H1 (cell line): ENCODE measurements around the gene TMEM163. TPM values are rescaled to one million over a fixed set of nuclear protein-coding genes. Genes with fewer than 3 reads are reported as not detected.

ENCODE experiments used
- SRF ChIP-seq: IDR thresholded peaks from 2 replicates; pipeline ENCODE4 v1.6.1; 2011; ENCODE audit warnings: mild to moderate bottlenecking, low read depth, low read length, moderate library complexity
- polyA plus RNA-seq, 7 experiments: library from polyadenylated mRNA; depleted of rRNA in 3 of 7; stranded (reverse) in 5 of 7; unstranded in 2 of 7; fragments of >200 nt in 5 of 7; fragments of 200-250 nt in 2 of 7; gene quantifications; 1 replicate in 5 of 7; 2 replicates in 1 of 7; 4 replicates in 1 of 7; pipeline versions ENCODE4 v1.2.1 to v1.2.3, GENCODE V29; 2011 to 2013; ENCODE audit warnings: missing spikeins in 2 of 7, mixed read lengths in 2 of 7
- total RNA-seq: library from RNA; stranded (reverse); fragmentation: NEBNext Ultra II Directional; extraction: Animal tissue kit (Norgen Biotek cat#: 25700); gene quantifications from 2 replicates; pipeline ENCODE4 v1.2.1, GENCODE V29; 2021
- TF ChIP-seq, protein P1 (sequence below): fragments of 300-600 bp; sonication (generic); IDR thresholded peaks from 2 replicates; pipeline ENCODE4 v1.7.1; 2012; ENCODE audit warnings: low read length, moderate library complexity, mild to moderate bottlenecking, inconsistent platforms; ENCODE audit not compliant: insufficient replicate concordance
- TF ChIP-seq, protein P2 (sequence below): IDR thresholded peaks from 2 replicates; pipeline ENCODE4 v1.6.1; 2012; ENCODE audit warnings: low read length, inconsistent platforms

Gene TMEM163
- total and polyA plus RNA-seq, 2 of the 8 experiments (the other 6 are each of a cell fraction or from before 2014, with no cell fraction given): 2.8 to 3.2 TPM

DNA sequence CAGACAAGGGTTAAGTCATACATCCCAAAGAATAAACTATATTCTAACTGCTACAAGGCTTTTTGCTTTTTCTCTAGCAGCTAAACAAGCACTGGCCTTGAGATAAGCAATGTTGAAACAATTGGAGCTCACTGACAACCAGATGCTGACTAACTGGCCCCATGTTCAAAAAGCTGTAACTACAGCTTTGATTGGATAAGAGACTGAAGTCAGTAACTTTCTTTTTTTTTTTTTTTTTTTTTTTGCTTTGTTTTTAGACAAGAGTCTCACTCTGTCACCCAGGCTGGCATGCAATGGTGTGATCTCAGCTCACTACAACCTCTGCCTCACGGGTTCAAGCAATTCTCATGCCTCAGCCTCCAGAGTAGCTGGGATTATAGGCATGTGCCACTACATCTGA is 45.4 kb upstream of the TMEM163 start (continued):
- TF ChIP-seq, protein P1, sequence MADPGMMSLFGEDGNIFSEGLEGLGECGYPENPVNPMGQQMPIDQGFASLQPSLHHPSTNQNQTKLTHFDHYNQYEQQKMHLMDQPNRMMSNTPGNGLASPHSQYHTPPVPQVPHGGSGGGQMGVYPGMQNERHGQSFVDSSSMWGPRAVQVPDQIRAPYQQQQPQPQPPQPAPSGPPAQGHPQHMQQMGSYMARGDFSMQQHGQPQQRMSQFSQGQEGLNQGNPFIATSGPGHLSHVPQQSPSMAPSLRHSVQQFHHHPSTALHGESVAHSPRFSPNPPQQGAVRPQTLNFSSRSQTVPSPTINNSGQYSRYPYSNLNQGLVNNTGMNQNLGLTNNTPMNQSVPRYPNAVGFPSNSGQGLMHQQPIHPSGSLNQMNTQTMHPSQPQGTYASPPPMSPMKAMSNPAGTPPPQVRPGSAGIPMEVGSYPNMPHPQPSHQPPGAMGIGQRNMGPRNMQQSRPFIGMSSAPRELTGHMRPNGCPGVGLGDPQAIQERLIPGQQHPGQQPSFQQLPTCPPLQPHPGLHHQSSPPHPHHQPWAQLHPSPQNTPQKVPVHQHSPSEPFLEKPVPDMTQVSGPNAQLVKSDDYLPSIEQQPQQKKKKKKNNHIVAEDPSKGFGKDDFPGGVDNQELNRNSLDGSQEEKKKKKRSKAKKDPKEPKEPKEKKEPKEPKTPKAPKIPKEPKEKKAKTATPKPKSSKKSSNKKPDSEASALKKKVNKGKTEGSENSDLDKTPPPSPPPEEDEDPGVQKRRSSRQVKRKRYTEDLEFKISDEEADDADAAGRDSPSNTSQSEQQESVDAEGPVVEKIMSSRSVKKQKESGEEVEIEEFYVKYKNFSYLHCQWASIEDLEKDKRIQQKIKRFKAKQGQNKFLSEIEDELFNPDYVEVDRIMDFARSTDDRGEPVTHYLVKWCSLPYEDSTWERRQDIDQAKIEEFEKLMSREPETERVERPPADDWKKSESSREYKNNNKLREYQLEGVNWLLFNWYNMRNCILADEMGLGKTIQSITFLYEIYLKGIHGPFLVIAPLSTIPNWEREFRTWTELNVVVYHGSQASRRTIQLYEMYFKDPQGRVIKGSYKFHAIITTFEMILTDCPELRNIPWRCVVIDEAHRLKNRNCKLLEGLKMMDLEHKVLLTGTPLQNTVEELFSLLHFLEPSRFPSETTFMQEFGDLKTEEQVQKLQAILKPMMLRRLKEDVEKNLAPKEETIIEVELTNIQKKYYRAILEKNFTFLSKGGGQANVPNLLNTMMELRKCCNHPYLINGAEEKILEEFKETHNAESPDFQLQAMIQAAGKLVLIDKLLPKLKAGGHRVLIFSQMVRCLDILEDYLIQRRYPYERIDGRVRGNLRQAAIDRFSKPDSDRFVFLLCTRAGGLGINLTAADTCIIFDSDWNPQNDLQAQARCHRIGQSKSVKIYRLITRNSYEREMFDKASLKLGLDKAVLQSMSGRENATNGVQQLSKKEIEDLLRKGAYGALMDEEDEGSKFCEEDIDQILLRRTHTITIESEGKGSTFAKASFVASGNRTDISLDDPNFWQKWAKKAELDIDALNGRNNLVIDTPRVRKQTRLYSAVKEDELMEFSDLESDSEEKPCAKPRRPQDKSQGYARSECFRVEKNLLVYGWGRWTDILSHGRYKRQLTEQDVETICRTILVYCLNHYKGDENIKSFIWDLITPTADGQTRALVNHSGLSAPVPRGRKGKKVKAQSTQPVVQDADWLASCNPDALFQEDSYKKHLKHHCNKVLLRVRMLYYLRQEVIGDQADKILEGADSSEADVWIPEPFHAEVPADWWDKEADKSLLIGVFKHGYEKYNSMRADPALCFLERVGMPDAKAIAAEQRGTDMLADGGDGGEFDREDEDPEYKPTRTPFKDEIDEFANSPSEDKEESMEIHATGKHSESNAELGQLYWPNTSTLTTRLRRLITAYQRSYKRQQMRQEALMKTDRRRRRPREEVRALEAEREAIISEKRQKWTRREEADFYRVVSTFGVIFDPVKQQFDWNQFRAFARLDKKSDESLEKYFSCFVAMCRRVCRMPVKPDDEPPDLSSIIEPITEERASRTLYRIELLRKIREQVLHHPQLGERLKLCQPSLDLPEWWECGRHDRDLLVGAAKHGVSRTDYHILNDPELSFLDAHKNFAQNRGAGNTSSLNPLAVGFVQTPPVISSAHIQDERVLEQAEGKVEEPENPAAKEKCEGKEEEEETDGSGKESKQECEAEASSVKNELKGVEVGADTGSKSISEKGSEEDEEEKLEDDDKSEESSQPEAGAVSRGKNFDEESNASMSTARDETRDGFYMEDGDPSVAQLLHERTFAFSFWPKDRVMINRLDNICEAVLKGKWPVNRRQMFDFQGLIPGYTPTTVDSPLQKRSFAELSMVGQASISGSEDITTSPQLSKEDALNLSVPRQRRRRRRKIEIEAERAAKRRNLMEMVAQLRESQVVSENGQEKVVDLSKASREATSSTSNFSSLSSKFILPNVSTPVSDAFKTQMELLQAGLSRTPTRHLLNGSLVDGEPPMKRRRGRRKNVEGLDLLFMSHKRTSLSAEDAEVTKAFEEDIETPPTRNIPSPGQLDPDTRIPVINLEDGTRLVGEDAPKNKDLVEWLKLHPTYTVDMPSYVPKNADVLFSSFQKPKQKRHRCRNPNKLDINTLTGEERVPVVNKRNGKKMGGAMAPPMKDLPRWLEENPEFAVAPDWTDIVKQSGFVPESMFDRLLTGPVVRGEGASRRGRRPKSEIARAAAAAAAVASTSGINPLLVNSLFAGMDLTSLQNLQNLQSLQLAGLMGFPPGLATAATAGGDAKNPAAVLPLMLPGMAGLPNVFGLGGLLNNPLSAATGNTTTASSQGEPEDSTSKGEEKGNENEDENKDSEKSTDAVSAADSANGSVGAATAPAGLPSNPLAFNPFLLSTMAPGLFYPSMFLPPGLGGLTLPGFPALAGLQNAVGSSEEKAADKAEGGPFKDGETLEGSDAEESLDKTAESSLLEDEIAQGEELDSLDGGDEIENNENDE: no peak
- TF ChIP-seq, protein P2, sequence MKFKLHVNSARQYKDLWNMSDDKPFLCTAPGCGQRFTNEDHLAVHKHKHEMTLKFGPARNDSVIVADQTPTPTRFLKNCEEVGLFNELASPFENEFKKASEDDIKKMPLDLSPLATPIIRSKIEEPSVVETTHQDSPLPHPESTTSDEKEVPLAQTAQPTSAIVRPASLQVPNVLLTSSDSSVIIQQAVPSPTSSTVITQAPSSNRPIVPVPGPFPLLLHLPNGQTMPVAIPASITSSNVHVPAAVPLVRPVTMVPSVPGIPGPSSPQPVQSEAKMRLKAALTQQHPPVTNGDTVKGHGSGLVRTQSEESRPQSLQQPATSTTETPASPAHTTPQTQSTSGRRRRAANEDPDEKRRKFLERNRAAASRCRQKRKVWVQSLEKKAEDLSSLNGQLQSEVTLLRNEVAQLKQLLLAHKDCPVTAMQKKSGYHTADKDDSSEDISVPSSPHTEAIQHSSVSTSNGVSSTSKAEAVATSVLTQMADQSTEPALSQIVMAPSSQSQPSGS: no peak
- TF ChIP-seq SRF: no peak
